Islet precursor cell (in vitro differentiated cells): ENCODE measurements around the gene ZNF184.

ENCODE experiments used
- DNase-seq: peaks from one replicate; pipeline ENCODE4 v3.0.0-alpha.2; 2018

ZNF184 gene

DNA sequence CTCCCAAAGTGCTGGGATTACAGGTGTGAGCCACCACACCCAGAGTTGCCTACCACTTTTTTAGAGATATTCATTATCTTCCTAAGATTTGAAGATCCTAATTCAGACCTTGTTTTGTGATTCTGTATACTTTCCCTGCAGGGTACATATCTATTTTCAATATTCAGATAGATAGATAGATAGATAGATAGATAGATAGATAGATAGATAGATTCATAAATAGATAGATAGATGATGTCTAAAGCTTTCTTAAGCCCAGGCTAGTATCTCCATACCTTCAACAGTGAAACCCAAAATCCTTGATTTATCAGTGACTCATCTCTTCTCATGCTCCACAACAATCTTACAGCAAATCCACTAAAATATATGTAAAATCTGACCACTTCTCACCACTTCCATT lies 53.5 kb downstream of the ZNF184 start:
- no peak for DNase-seq

GRCh38 chr6:27415898-27416297 lies 57.0 kb downstream of the ZNF184 start:
- no peak for DNase-seq

DNA sequence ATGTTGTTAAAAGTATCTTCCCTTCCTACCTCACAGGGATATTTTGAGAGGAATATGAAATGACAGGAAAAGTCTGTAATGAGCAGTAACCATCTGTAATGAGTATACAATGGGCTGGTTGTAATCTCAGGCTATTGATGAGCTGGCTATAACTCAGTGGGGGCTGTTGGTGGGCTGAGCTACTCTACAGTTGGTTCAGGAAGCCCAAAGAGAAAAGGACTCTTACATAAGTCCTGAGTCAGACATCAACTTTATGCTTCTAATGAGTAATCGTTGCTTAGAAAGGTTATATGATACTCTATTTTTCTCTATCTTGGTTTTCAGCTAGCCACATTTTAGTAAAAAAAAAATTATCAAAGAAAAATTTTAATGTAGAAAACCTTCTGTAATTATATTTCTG lies 57.9 kb downstream of the ZNF184 start:
- no peak for DNase-seq

DNA sequence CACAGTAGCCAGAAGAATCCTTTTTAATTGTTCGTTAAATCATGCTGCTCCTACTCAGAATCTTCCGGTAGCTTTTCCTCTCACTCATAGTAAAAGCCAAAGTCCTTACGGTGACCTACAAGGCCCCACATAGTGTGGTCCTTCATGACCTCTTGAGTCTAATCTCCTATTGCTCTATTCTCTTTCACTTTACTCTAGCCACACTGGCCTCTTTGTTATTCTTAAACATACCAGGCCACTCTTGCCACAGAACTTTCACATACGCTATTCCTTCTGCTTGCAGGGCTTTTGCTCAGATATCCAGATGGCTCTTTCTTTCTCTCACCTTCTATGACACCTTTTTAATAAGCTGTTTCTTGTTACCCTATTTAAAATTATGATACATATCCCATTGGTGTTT lies 58.6 kb downstream of the ZNF184 start:
- DNase-seq, result no peak

DNA sequence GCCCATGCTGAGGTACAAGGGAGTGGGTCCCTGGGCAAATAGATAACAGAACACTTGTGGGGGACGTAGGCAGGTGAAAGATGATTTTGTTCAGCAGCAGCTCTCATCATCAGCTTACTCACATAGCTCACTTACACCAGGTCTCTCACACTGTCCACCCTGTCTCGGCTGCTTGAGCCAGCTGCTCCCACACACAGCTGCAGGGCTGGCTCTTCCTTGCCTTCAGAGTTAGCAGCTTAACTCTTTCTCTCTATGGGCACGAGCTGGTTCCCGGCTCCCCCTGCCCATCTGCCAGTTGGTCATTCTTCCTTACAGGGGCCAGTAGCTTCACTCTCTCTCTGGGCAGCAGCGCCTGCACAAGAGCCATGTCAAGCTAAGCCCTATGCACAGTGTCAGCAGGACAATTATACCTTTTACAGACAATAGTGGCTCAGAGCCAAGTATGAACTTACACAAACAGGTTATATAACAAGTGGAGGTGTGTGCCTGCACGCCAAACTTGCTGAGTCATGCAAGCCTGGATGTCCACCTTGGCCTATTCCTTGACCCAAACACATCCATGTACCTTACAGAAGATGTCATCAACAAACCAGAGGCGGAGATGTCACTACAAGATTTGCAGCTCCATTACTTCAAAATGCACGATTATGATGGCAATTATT lies 65.6 kb downstream of the ZNF184 start:
- DNase-seq, result no peak

DNA sequence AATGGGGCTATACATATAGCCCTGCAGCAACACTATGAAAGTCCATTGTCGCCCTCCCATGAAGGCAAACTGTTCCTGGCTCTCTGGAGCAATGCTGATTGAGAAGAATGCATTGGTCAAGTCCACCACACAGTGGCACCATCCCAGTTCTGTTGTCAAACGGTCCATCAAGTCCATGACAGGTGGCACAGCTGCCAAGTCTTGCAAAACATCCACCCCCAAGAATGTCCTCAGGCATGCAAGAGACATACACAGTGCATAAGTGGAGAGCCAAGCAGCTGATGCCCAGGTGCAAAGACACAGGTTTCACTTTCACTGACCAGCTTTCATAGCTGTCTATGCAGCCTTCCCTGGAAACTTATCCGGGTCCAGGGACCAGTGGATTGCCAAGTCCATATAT lies 66.8 kb downstream of the ZNF184 start:
- no peak for DNase-seq

GRCh38 chr6:27400877-27401642 lies 71.8 kb downstream of the ZNF184 start:
- no peak for DNase-seq
